NCI-H146 (cell line): ENCODE measurements around the gene ACMSD.

ENCODE experiments used
- DNase-seq: peaks from one replicate; lab custom pipeline; 2025; lab: John Stamatoyannopoulos, UW

ACMSD gene

DNA sequence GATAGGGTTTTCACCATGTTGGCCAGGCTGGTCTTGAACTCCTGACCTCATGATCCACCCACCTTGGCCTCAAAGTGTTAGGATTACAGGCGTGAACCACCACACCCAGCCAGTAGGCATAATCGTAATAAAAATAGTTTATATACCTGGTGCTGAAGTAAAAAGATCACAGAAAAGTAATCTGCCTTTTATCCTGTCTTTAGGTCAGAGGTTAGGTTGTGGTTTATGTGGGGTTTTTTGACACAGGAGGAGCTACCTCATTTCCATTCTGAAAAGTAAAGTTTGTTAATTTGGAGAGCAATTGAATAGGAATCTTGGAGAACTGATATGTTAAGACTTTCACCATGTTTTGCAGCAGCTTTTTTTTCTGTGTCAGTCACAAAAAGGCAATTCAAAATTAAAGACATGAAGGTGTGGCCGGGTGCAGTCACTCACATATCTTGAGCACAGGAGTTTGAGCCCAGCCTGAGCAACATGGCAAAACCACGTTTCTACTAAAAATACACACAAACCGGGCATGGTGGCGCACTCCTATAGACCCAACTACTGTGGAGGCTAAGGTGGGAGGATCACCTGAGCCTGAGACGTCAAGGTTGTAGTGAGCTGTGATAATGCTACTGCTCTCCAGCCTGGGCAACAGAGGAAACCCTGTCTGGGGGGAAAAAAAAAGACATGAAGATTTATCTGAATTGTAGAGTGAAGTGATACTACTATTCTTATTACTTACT, 111.7 kb downstream of the ACMSD start:
- DNase-seq: no peak

DNA sequence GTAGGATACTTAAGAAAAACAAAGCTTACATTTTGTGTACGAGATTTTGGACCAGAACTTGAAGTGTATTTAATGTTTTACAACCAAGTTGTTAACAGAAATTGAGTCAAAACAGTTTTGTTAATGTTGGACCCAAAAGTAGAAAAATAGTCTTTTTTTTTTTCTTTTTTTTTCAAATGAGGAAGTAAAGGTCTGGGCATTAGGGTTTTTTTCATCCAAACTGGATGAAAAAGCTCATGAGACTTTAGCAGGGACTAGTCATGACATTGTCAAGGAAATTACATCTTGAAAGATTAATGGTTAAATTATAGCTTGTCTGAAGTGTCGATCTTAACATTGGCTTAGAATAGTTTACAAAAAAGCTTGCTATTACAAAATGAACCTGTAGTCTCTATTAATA, 112.5 kb downstream of the ACMSD start:
- DNase-seq: no peak
